SK-N-SH treated with all-trans-retinoic acid at 6 μM for 48 hours (cell line): ENCODE data around the gene ARPC1B.

Experiments used
- ARNTL ChIP-seq: fragments of 450-650 bp; formaldehyde crosslinking; IDR thresholded peaks from 2 replicates; pipeline ENCODE4 v1.5.0; 2020; ENCODE audit warnings: low read depth, mild to moderate bottlenecking, moderate library complexity, borderline replicate concordance
- BACH2 ChIP-seq: fragments of 250-450 bp; sonication (Bioruptor Pico); IDR thresholded peaks from 2 replicates; pipeline ENCODE4 v1.9.0; 2021; ENCODE audit warnings: mild to moderate bottlenecking, borderline replicate concordance
- GLIS3 ChIP-seq: fragments of 250-450 bp; sonication (Bioruptor Pico); IDR thresholded peaks from 2 replicates; pipeline ENCODE4 v1.5.0; 2020; ENCODE audit warnings: mild to moderate bottlenecking, moderate library complexity
- RARB ChIP-seq: fragments of 250-450 bp; sonication (Bioruptor Pico); IDR thresholded peaks from 2 replicates; pipeline ENCODE4 v1.8.0; 2021; ENCODE audit warnings: mild to moderate bottlenecking, moderate library complexity
- TCF4 ChIP-seq: fragments of 250-450 bp; sonication (Bioruptor Pico); IDR thresholded peaks from 2 replicates; pipeline ENCODE4 v1.8.0; 2021; ENCODE audit warnings: mild to moderate bottlenecking, moderate library complexity, borderline replicate concordance
- TSHZ2 ChIP-seq: fragments of 250-450 bp; sonication (Bioruptor Pico); IDR thresholded peaks from 2 replicates; pipeline ENCODE4 v1.5.0; 2020; ENCODE audit warnings: mild to moderate bottlenecking, moderate library complexity
- ZC3H10 ChIP-seq: fragments of 250-450 bp; sonication (Bioruptor Pico); IDR thresholded peaks from 2 replicates; pipeline ENCODE4 v1.5.1; 2021; ENCODE audit warnings: mild to moderate bottlenecking, moderate library complexity
- ZFP3 ChIP-seq: fragments of 250-450 bp; sonication (Bioruptor Pico); IDR thresholded peaks from 2 replicates; pipeline ENCODE4 v1.5.0; 2020; ENCODE audit warnings: mild to moderate bottlenecking, moderate library complexity
- ZFP30 ChIP-seq: fragments of 450-650 bp; formaldehyde crosslinking; IDR thresholded peaks from 2 replicates; pipeline ENCODE4 v1.5.0; 2022; ENCODE audit warnings: mild to moderate bottlenecking, moderate library complexity
- ZNF565 ChIP-seq: fragments of 450-650 bp; formaldehyde crosslinking; conservative IDR thresholded peaks from 2 replicates; pipeline ENCODE4 v1.5.0; 2020; ENCODE audit warnings: low read depth, mild to moderate bottlenecking, moderate library complexity
- ZNF8 ChIP-seq: fragments of 450-650 bp; formaldehyde crosslinking; IDR thresholded peaks from 2 replicates; pipeline ENCODE4 v1.5.0; 2020; ENCODE audit warnings: mild to moderate bottlenecking, moderate library complexity
- TF ChIP-seq, protein P1 (sequence below): fragments of 250-450 bp; sonication (Bioruptor Pico); IDR thresholded peaks from 2 replicates; pipeline ENCODE4 v1.8.0; 2020; ENCODE audit warnings: mild to moderate bottlenecking, moderate library complexity, borderline replicate concordance

DNA sequence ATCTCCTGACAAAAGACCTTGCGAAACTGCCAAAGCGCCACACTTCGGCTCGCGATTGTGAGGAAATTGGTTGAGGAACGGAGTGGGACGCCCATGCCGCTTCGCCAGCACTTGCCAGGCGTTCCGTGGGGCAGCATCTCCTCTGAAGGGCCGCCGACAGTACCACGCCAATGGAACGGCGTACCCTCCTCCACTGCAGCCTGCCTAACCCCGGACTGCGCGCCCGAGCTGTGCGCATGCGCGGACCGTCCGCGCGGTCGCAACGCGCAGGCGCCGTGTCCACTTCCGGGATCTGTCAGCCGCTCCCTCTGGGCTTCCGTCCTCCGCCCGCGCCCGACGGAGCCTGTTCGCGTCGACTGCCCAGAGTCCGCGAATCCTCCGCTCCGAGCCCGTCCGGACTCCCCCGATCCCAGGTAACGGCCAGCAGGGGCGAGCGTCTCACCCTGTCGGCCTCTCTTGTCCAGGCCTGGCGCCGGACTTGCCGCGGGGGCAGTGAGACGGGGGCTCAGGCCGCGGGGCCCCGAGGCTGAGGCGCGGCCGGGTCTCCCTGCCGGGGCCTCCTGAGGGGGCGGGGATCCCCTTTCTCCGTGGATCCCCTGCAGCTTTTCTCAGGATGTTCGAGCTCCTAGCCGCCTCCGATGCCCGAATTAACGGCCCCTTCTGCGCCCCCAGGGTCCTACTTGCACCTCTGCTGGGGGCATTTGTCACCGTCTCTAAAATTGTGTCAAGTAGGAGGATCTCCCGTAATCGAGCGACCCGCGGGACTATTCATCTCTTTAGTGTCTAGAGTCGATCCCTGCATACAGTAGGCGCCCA, 48.7 kb upstream of the ARPC1B start, which contains the start of gene ARPC1A:
- no peak; the same call in 1 of the 2 replicates for TF ChIP-seq ZNF8
- TF ChIP-seq TSHZ2 (CRISPR knock-in tag): no peak
- peak; percentile 85 for TF ChIP-seq ZFP3
- TF ChIP-seq ZC3H10 (CRISPR knock-in tag): no peak
- TF ChIP-seq, protein P1, sequence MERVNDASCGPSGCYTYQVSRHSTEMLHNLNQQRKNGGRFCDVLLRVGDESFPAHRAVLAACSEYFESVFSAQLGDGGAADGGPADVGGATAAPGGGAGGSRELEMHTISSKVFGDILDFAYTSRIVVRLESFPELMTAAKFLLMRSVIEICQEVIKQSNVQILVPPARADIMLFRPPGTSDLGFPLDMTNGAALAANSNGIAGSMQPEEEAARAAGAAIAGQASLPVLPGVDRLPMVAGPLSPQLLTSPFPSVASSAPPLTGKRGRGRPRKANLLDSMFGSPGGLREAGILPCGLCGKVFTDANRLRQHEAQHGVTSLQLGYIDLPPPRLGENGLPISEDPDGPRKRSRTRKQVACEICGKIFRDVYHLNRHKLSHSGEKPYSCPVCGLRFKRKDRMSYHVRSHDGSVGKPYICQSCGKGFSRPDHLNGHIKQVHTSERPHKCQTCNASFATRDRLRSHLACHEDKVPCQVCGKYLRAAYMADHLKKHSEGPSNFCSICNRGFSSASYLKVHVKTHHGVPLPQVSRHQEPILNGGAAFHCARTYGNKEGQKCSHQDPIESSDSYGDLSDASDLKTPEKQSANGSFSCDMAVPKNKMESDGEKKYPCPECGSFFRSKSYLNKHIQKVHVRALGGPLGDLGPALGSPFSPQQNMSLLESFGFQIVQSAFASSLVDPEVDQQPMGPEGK: no peak
- no peak for TF ChIP-seq ZNF565 (CRISPR knock-in tag)
- TF ChIP-seq ZFP30: no peak
- no peak for TF ChIP-seq RARB (CRISPR knock-in tag)
- TF ChIP-seq TCF4 (CRISPR knock-in tag): no peak
- TF ChIP-seq BACH2 (CRISPR knock-in tag): no peak
- no peak for TF ChIP-seq ARNTL
- no peak for TF ChIP-seq GLIS3 (CRISPR knock-in tag)
